AG09309 (cell line): ENCODE measurements around the gene TOMM22.
A peak's percentile ranks its signal among the peaks of the same experiment; 100 is the strongest.

Experiments used
- DNase-seq: peaks from one replicate; pipeline ENCODE4 v3.0.0-alpha.2; 2010; ENCODE audit warnings: low read depth
- H3K4me3 ChIP-seq: 2 replicates; pipeline ENCODE4 v1.5.1; 2011; ENCODE audit warnings: mild to moderate bottlenecking, low read depth, low read length, moderate library complexity; ENCODE audit not compliant: control insufficient read depth
- CTCF ChIP-seq: IDR thresholded peaks from 2 replicates; pipeline ENCODE4 v1.5.1; 2011; ENCODE audit warnings: mild to moderate bottlenecking, low read depth, low read length, inconsistent platforms; ENCODE audit not compliant: insufficient read depth, control insufficient read depth; ENCODE audit errors: missing control alignments

Gene TOMM22

GRCh38 chr22:38724926-38725571 lies 43.3 kb downstream of the TOMM22 start:
- no peak for DNase-seq

GRCh38 chr22:38725900-38726655 lies 44.3 kb downstream of the TOMM22 start:
- no peak for DNase-seq
- H3K4me3 ChIP-seq = no peak overlapping the region
- no peak for TF ChIP-seq CTCF

More at GRCh38 chr22:38724926-38725571, 43.3 kb downstream of the TOMM22 start:
- no peak overlapping the region for H3K4me3 ChIP-seq
- TF ChIP-seq CTCF = peak; percentile 50

GRCh38 chr22:38727123-38727522 lies 45.4 kb downstream of the TOMM22 start:
- no peak for DNase-seq
- no peak overlapping the region for H3K4me3 ChIP-seq
- TF ChIP-seq CTCF = no peak

GRCh38 chr22:38727530-38728451 lies 46.0 kb downstream of the TOMM22 start:
- no peak for DNase-seq
- H3K4me3 ChIP-seq = no peak overlapping the region
- no peak for TF ChIP-seq CTCF

- no peak for DNase-seq
- TF ChIP-seq CTCF = no peak
- no peak overlapping the region for H3K4me3 ChIP-seq
Observed at GRCh38 chr22:38728871-38729796, 47.4 kb downstream of the TOMM22 start.
